Measurements from ENCODE around the gene CYP4F3.

CYP4F3 gene

DNA sequence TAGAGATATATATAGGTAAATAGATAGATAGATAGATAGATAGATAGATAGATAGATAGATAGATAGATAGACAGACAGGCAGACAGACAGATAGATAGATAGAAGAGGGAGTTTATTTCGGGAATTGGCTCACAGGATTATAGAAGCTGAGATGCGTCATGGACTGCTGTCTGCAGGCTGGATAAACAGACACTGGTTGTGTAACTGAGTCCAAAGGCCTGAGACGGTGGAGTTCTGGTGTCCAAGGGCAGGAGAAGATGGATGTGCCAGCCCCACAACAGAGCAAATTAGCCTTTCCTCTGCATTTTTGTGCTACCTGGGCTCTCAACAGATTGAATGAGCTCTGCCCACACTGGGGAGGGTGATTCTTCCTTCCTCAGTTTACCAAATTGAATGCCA is 2.7 kb downstream of the CYP4F3 start:
- no peaks in the 10 kb centered on the region for H3K27me3 ChIP-seq (ENCODE audit: control insufficient read depth in 1 of 2, insufficient read depth in 1 of 2, low read length in 2 of 2)
- H2AFZ ChIP-seq (ENCODE audit: low read depth, low read length), result no peak overlapping the region
- no peak overlapping the region for H2BK120ac ChIP-seq (ENCODE audit: low read depth, low read length)
- no peak overlapping the region for H2AK5ac ChIP-seq (ENCODE audit: low read length, severe bottlenecking)
- WGBS, result 63% methylated on average over 3 of the region's 3 CpGs
- no peak overlapping the region for H2BK15ac ChIP-seq (ENCODE audit: low read depth, poor library complexity, severe bottlenecking)
- no peak overlapping the region for H2BK12ac ChIP-seq (ENCODE audit: low read length in 2 of 2)
- no peak overlapping the region for H3K4ac ChIP-seq (ENCODE audit: low read depth in 1 of 2, low read length in 2 of 2)
- no peak overlapping the region for H3K23ac ChIP-seq (ENCODE audit: low read length in 2 of 2)
- H3K9me3 ChIP-seq (ENCODE audit: control insufficient read depth, low read length), result no peaks in the 10 kb centered on the region
- H3K36me3 ChIP-seq (ENCODE audit: control insufficient read depth in 1 of 2, insufficient read depth in 2 of 2, low read depth in 1 of 2, low read length in 2 of 2), result no peaks in the 10 kb centered on the region
- H3K4me1 ChIP-seq (ENCODE audit: control insufficient read depth, insufficient read depth, low read depth, low read length), result no peaks in the 10 kb centered on the region
- no peak overlapping the region for H3K14ac ChIP-seq (ENCODE audit: low read length in 2 of 2)
- no peak overlapping the region for H3K9ac ChIP-seq (ENCODE audit: low read length)
- H3K4me3 ChIP-seq (ENCODE audit: insufficient read depth in 1 of 2, low read depth in 1 of 2, low read length in 2 of 2), result no peak overlapping the region
- no peaks in the 10 kb centered on the region for H3K79me1 ChIP-seq (replicated peaks; ENCODE audit: low read length, poor library complexity, severe bottlenecking)
- H4K8ac ChIP-seq (ENCODE audit: low read length), result no peak overlapping the region
- no peak overlapping the region for H3K4me2 ChIP-seq (ENCODE audit: low read length, poor library complexity, severe bottlenecking)
- H3K27ac ChIP-seq (ENCODE audit: low read length, poor library complexity, severe bottlenecking), result no peak overlapping the region
- DNase-seq, result no peak
- H3K18ac ChIP-seq (ENCODE audit: low read depth in 1 of 2, low read length in 2 of 2), result no peak overlapping the region
- H4K91ac ChIP-seq (ENCODE audit: low read length), result no peak overlapping the region
- H2BK5ac ChIP-seq (ENCODE audit: low read depth, low read length, poor library complexity, severe bottlenecking), result no peak overlapping the region

DNA sequence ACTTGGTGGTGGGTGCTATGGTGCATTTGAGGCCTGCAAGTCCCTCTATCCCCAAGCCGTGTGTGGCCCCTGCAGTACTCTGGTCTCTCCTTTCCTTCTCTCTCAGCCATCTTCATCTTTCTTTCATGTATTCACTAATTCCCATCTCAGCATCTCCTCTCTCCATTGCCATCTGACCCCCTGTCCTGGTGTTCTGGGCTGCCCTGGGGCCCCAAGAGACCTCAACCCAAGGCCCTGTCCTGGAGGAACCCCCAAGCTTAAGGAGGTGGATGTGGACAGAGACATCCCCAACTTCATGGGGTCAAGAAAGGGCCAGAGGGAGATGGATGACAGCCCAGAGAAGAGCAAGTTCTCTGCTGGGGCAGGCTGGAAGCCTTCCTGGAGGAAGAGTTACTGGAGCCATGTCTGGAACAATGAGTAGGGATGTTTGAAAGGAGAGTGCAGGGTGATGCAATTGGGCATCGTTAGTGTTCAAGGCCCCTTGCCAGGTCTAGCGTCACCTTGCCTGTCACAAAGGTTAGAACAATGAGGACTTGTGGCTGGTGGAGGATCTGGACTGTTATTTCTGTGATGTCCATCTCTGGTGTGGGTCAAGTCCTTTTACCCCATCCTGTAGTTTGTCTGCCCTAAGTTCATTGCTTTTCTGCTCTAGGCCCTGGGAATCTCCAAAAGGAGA is 3.5 kb downstream of the CYP4F3 start:
- no peaks in the 10 kb centered on the region for H3K9me3 ChIP-seq (ENCODE audit: control insufficient read depth, low read length)
- 40% methylated on average over 3 of the region's 3 CpGs for WGBS
- H3K36me3 ChIP-seq (ENCODE audit: control insufficient read depth in 1 of 2, insufficient read depth in 2 of 2, low read depth in 1 of 2, low read length in 2 of 2), result no peaks in the 10 kb centered on the region
- H3K4me3 ChIP-seq (ENCODE audit: insufficient read depth in 1 of 2, low read depth in 1 of 2, low read length in 2 of 2), result no peak overlapping the region
- H3K9ac ChIP-seq (ENCODE audit: low read length), result no peak overlapping the region
- H2BK5ac ChIP-seq (ENCODE audit: low read depth, low read length, poor library complexity, severe bottlenecking), result no peak overlapping the region
- H3K4ac ChIP-seq (ENCODE audit: low read depth in 1 of 2, low read length in 2 of 2), result no peak overlapping the region
- H3K4me1 ChIP-seq (ENCODE audit: control insufficient read depth, insufficient read depth, low read depth, low read length), result no peaks in the 10 kb centered on the region
- no peak overlapping the region for H2BK12ac ChIP-seq (ENCODE audit: low read length in 2 of 2)
- no peak overlapping the region for H3K27ac ChIP-seq (ENCODE audit: low read length, poor library complexity, severe bottlenecking)
- H2BK15ac ChIP-seq (ENCODE audit: low read depth, poor library complexity, severe bottlenecking), result no peak overlapping the region
- no peak overlapping the region for H2AFZ ChIP-seq (ENCODE audit: low read depth, low read length)
- H2AK5ac ChIP-seq (ENCODE audit: low read length, severe bottlenecking), result no peak overlapping the region
- DNase-seq, result no peak
- no peak overlapping the region for H4K91ac ChIP-seq (ENCODE audit: low read length)
- H3K23ac ChIP-seq (ENCODE audit: low read length in 2 of 2), result no peak overlapping the region
- no peak overlapping the region for H2BK120ac ChIP-seq (ENCODE audit: low read depth, low read length)
- H3K14ac ChIP-seq (ENCODE audit: low read length in 2 of 2), result no peak overlapping the region
- H4K8ac ChIP-seq (ENCODE audit: low read length), result no peak overlapping the region
- no peak overlapping the region for H3K4me2 ChIP-seq (ENCODE audit: low read length, poor library complexity, severe bottlenecking)
- no peak overlapping the region for H3K18ac ChIP-seq (ENCODE audit: low read depth in 1 of 2, low read length in 2 of 2)
- no peaks in the 10 kb centered on the region for H3K27me3 ChIP-seq (ENCODE audit: control insufficient read depth in 1 of 2, insufficient read depth in 1 of 2, low read length in 2 of 2)
- H3K79me1 ChIP-seq (replicated peaks; ENCODE audit: low read length, poor library complexity, severe bottlenecking), result no peaks in the 10 kb centered on the region

DNA sequence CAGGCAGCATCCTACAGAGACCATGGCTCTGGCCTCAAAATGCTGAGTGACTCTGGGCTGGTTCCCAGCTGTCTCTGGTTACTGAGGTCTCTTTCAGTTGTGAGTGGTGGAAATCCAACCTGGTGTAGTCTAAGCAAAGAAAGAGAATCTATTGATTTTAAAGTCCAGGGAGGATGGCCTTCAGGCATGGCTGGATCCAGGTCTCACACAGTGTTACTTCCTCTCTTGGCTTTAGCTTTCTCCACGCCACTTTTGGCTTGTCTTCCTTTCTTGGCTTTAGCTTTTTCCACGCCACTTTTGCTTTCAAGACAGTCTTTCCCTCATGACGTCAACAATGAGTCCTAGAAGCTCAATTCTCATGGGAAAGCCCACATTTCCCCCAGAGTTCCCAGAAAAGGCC is 4.1 kb downstream of the CYP4F3 start:
- Histone ChIP-seq H3K4ac (ENCODE audit: low read depth in 1 of 2, low read length in 2 of 2) (no peak overlapping the region), H4K91ac (ENCODE audit: low read length) (no peak overlapping the region), H3K4me2 (ENCODE audit: low read length, poor library complexity, severe bottlenecking) (no peak overlapping the region), H3K4me1 (ENCODE audit: control insufficient read depth, insufficient read depth, low read depth, low read length) (no peaks in the 10 kb centered on the region), H3K79me1 (replicated peaks; ENCODE audit: low read length, poor library complexity, severe bottlenecking) (no peaks in the 10 kb centered on the region), H2AK5ac (ENCODE audit: low read length, severe bottlenecking) (no peak overlapping the region), H3K27ac (ENCODE audit: low read length, poor library complexity, severe bottlenecking) (no peak overlapping the region), H3K4me3 (ENCODE audit: insufficient read depth in 1 of 2, low read depth in 1 of 2, low read length in 2 of 2) (no peak overlapping the region), H2BK12ac (ENCODE audit: low read length in 2 of 2) (no peak overlapping the region), H4K8ac (ENCODE audit: low read length) (no peak overlapping the region), H2AFZ (ENCODE audit: low read depth, low read length) (no peak overlapping the region), H2BK15ac (ENCODE audit: low read depth, poor library complexity, severe bottlenecking) (no peak overlapping the region), H3K9me3 (ENCODE audit: control insufficient read depth, low read length) (no peaks in the 10 kb centered on the region), H3K9ac (ENCODE audit: low read length) (no peak overlapping the region), H3K36me3 (ENCODE audit: control insufficient read depth in 1 of 2, insufficient read depth in 2 of 2, low read depth in 1 of 2, low read length in 2 of 2) (no peaks in the 10 kb centered on the region), H3K18ac (ENCODE audit: low read depth in 1 of 2, low read length in 2 of 2) (no peak overlapping the region), H3K27me3 (ENCODE audit: control insufficient read depth in 1 of 2, insufficient read depth in 1 of 2, low read length in 2 of 2) (no peaks in the 10 kb centered on the region), H2BK5ac (ENCODE audit: low read depth, low read length, poor library complexity, severe bottlenecking) (no peak overlapping the region), H3K14ac (ENCODE audit: low read length in 2 of 2) (no peak overlapping the region), H3K23ac (ENCODE audit: low read length in 2 of 2) (no peak overlapping the region), H2BK120ac (ENCODE audit: low read depth, low read length) (no peak overlapping the region)
- 43% methylated on average over 3 of the region's 3 CpGs for WGBS
- no peak for DNase-seq

DNA sequence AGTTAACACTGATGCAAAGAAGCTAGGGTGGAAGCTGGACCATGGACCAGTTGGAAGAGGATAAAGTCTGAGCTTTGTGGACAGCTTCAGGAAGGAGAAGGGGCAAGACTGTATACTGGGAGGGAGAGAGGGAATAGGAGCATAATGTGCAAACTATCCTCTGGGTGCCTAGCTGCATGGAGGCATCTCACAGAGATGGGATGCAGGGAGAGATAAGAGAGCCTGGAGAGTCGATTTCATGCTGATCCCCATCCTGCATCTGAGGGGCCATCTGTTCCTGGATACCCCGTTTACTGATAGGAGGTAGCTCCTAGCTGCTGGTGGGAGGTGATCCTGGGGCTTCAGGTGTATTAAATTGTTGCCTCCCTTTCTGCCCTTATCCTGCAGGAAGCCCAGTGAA is 8.8 kb downstream of the CYP4F3 start:
- Histone ChIP-seq H3K4me3 (ENCODE audit: insufficient read depth in 1 of 2, low read depth in 1 of 2, low read length in 2 of 2) (no peak overlapping the region), H4K8ac (ENCODE audit: low read length) (no peak overlapping the region), H3K27ac (ENCODE audit: low read length, poor library complexity, severe bottlenecking) (no peak overlapping the region), H4K91ac (ENCODE audit: low read length) (no peak overlapping the region), H2BK5ac (ENCODE audit: low read depth, low read length, poor library complexity, severe bottlenecking) (no peak overlapping the region), H3K18ac (ENCODE audit: low read depth in 1 of 2, low read length in 2 of 2) (no peak overlapping the region), H2BK15ac (ENCODE audit: low read depth, poor library complexity, severe bottlenecking) (no peak overlapping the region), H3K14ac (ENCODE audit: low read length in 2 of 2) (no peak overlapping the region), H2AK5ac (ENCODE audit: low read length, severe bottlenecking) (no peak overlapping the region), H3K4me1 (ENCODE audit: control insufficient read depth, insufficient read depth, low read depth, low read length) (no peaks in the 10 kb centered on the region), H3K36me3 (ENCODE audit: control insufficient read depth in 1 of 2, insufficient read depth in 2 of 2, low read depth in 1 of 2, low read length in 2 of 2) (no peaks in the 10 kb centered on the region), H2BK12ac (ENCODE audit: low read length in 2 of 2) (no peak overlapping the region), H3K23ac (ENCODE audit: low read length in 2 of 2) (no peak overlapping the region), H3K27me3 (ENCODE audit: control insufficient read depth in 1 of 2, insufficient read depth in 1 of 2, low read length in 2 of 2) (no peaks in the 10 kb centered on the region), H3K4ac (ENCODE audit: low read depth in 1 of 2, low read length in 2 of 2) (no peak overlapping the region), H3K9ac (ENCODE audit: low read length) (no peak overlapping the region), H3K79me1 (replicated peaks; ENCODE audit: low read length, poor library complexity, severe bottlenecking) (no peaks in the 10 kb centered on the region), H2BK120ac (ENCODE audit: low read depth, low read length) (no peak overlapping the region), H3K4me2 (ENCODE audit: low read length, poor library complexity, severe bottlenecking) (no peak overlapping the region), H2AFZ (ENCODE audit: low read depth, low read length) (no peak overlapping the region), H3K9me3 (ENCODE audit: control insufficient read depth, low read length) (no peaks in the 10 kb centered on the region)
- WGBS, result 44% methylated on average over 2 of the region's 2 CpGs
- no peak for DNase-seq
